ENCODE data around the gene CCDC92. TPM values are rescaled to one million over a fixed set of nuclear protein-coding genes. Genes with fewer than 3 reads are reported as not detected.

CCDC92 gene
- total RNA-seq, 2 donors from 2014 or later: 34.4 to 39.2 TPM

DNA sequence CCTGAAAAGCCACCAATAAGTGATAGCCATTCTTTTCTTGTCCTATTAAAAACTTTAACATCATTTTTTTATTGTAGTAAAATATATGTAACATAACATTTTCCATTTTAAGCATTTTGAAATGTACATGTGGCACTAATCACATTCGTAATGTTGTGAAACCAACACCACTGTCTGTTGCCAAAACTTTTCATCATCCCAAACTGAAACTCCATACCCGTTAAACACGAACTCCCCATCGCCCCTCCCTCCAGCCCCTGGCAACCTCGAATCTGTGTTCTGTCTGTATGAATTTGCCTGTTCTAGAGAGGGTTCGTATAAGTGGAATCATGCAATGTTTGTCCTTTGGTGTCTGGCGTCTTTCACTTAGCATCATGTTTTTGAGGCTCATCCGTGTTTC lies 75.9 kb downstream of the CCDC92 start:
- TF ChIP-seq, protein P1, sequence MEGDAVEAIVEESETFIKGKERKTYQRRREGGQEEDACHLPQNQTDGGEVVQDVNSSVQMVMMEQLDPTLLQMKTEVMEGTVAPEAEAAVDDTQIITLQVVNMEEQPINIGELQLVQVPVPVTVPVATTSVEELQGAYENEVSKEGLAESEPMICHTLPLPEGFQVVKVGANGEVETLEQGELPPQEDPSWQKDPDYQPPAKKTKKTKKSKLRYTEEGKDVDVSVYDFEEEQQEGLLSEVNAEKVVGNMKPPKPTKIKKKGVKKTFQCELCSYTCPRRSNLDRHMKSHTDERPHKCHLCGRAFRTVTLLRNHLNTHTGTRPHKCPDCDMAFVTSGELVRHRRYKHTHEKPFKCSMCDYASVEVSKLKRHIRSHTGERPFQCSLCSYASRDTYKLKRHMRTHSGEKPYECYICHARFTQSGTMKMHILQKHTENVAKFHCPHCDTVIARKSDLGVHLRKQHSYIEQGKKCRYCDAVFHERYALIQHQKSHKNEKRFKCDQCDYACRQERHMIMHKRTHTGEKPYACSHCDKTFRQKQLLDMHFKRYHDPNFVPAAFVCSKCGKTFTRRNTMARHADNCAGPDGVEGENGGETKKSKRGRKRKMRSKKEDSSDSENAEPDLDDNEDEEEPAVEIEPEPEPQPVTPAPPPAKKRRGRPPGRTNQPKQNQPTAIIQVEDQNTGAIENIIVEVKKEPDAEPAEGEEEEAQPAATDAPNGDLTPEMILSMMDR (IDR thresholded peaks at IDR 0.05): no peak
- DNase-seq (ENCODE audit: low spot score): no peak
- Histone ChIP-seq H3K4me3 (no peak overlapping the region), H3K27me3 (no peaks in the 10 kb centered on the region), H3K4me1 (no peaks in the 10 kb centered on the region), H3K27ac (no peak overlapping the region), H3K36me3 (no peaks in the 10 kb centered on the region), H3K9me3 (no peaks in the 10 kb centered on the region)

DNA sequence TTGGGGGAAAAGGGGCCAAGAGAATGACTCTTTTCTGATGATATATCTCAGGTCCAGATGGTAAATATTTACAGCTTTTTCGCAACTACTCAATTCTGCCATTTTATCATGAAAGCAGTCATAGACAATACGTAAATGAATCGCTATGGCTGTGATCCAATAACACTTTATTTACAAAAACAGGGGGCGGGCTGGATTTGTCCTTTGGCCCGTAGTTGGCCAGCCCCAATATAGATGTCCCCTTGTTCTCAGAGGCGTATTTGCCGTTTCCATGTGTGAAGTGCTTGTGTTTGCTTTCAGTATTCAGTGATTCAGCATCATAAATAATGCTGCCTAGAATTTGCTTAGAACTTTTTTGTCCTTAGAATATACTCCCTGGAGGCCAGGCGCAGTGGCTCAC lies 77.2 kb downstream of the CCDC92 start:
- DNase-seq (ENCODE audit: low spot score): no peak
- no peak overlapping the region for H3K4me3 ChIP-seq
- no peaks in the 10 kb centered on the region for H3K9me3 ChIP-seq
- no peaks in the 10 kb centered on the region for H3K36me3 ChIP-seq
- no peaks in the 10 kb centered on the region for H3K4me1 ChIP-seq
- H3K27me3 ChIP-seq: no peaks in the 10 kb centered on the region
- TF ChIP-seq, protein P1 (IDR thresholded peaks at IDR 0.05): no peak
- no peak overlapping the region for H3K27ac ChIP-seq

DNA sequence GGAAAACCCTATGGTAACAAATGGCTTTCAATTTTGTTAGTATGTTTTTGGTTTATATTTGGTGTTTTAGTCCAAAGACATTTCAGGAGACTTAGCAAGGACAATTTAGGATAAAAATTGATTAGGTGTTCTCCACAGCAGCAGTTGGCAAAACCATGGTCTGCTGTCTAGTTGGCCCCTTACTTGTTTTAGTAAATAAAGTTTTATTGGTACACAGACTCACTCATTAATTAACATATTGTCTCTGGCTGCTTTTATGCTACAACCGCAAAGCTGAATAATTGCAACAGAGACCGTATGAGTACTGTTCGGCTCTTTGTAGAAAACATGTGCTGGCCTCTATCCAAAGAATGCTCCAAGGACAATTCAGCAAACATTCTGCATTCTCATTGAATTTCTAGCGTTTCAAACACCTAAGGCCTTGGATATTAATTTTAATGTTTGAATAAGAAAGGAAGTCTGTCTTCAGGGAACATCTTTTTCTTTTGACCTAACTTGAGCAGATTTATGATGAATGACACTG lies 77.7 kb downstream of the CCDC92 start:
- TF ChIP-seq, protein P1 (IDR thresholded peaks at IDR 0.05): no peak
- H3K27me3 ChIP-seq: no peaks in the 10 kb centered on the region

GRCh38 chr12:123893276-123893675 lies 79.4 kb downstream of the CCDC92 start:
- Histone ChIP-seq H3K27me3 (no peaks in the 10 kb centered on the region), H3K4me1 (no peaks in the 10 kb centered on the region), H3K9me3 (no peaks in the 10 kb centered on the region), H3K36me3 (no peaks in the 10 kb centered on the region), H3K4me3 (no peak overlapping the region), H3K27ac (no peak overlapping the region)
- TF ChIP-seq, protein P1 (IDR thresholded peaks at IDR 0.05): no peak
- no peak for DNase-seq (ENCODE audit: low spot score)

More for the DNA sequence above, 77.7 kb downstream of the CCDC92 start:
- no peak for DNase-seq (ENCODE audit: low spot score)
- H3K36me3 ChIP-seq: no peaks in the 10 kb centered on the region
- H3K9me3 ChIP-seq: no peaks in the 10 kb centered on the region
- no peak overlapping the region for H3K27ac ChIP-seq
- H3K4me1 ChIP-seq: no peaks in the 10 kb centered on the region
- H3K4me3 ChIP-seq: no peak overlapping the region

DNA sequence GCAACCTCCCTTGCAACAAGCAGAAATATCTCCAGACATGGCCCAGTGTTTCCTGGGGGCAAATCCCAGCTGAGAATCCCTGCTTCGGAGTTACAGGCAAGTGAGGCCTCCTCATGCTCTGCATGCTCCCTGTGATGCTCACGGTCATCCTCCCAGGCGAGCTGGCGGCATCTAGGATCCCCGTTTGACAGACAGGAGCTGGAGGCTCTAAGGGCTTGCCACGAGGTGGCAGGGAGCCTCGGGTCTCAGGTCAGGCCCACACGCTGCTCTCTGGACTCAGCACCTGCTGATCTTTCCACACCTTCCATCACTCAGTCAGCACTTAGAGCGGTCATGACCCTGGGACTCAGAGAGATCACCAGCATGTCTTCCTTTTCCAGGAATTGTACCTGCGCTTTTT lies 79.8 kb downstream of the CCDC92 start:
- Histone ChIP-seq H3K27me3 (no peaks in the 10 kb centered on the region), H3K36me3 (no peaks in the 10 kb centered on the region), H3K4me1 (no peaks in the 10 kb centered on the region), H3K4me3 (no peak overlapping the region), H3K9me3 (no peaks in the 10 kb centered on the region), H3K27ac (no peak overlapping the region)
- TF ChIP-seq, protein P1 (IDR thresholded peaks at IDR 0.05): no peak
- no peak for DNase-seq (ENCODE audit: low spot score)

- H3K27ac ChIP-seq: no peak overlapping the region
- H3K36me3 ChIP-seq: no peaks in the 10 kb centered on the region
- DNase-seq (ENCODE audit: low spot score): no peak
- TF ChIP-seq, protein P1 (IDR thresholded peaks at IDR 0.05): no peak
- H3K9me3 ChIP-seq: no peaks in the 10 kb centered on the region
- no peaks in the 10 kb centered on the region for H3K27me3 ChIP-seq
- H3K4me3 ChIP-seq: no peak overlapping the region
- no peaks in the 10 kb centered on the region for H3K4me1 ChIP-seq
Measured at GRCh38 chr12:123892180-123892559, 80.5 kb downstream of the CCDC92 start.

Measured in right atrium auricular region (tissue), 2 donors.